T47D (cell line): ENCODE measurements around the gene ETV6.

Experiments
- DNase-seq, 2 experiments: peaks; one replicate each; pipeline versions ENCODE4 v3.0.0 to v3.0.0-alpha.2; 2011 to 2012; ENCODE audit warnings: low read depth in 1 of 2, low spot score in 1 of 2
- JUND ChIP-seq: IDR thresholded peaks from 2 replicates; pipeline ENCODE4 v1.6.1; 2012; ENCODE audit warnings: low read depth
- in situ Hi-C: cut with HindIII; loops from 2 replicates; pipeline ENCODE4 v1.10.0; 2016; ENCODE audit warnings: low sequenced_read_pairs, low pct_unique_long_range_greater_than_20kb

ETV6 gene

DNA sequence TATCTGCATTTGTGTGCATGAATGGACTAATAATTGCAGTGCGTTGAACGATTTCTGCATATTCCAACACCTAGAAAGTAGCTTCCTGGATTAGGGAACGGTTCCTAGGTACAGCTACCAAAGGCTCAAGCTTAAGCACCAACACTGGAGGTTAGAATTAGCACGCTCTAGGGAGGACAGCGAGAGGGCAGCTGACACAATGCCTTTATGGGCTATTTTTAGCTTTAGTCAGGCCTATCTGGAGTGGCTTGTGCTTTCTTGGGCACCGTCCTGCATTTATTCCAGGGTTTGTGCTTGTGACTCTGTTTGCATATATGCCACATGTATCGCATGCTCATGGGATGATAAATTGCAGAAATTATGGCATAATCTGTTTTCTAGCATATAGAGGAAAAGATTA is 13.7 kb downstream of the ETV6 start:
- TF ChIP-seq JUND: no peak
- in situ Hi-C loops: no loop called here
- no peak for DNase-seq

DNA sequence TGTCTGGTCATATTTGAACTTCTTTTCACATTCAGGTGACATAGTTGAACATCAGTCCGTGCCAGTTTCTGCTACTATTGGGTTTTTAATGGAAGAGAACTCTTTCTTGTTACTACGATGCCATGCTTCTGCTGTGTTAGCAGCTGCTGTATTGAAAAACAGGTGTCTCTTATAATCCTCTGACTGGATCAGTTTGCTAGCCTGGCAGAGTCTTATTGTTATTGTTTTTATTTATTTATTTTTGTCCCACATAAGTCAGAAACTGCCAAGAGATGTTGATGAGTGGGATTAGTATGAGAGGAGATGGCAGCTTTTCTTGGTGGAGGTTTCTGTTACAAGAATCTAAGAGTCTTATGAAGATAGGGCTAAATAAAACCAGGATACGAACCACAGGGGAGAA is 14.6 kb downstream of the ETV6 start:
- no peak for TF ChIP-seq JUND
- in situ Hi-C loops: no loop called here
- no peak for DNase-seq

- TF ChIP-seq JUND: no peak
- DNase-seq: peak in 1 of 2 experiments; percentile 39
- in situ Hi-C loops: no loop called here
Observed at GRCh38 chr12:11666131-11667050, 16.9 kb downstream of the ETV6 start.

DNA sequence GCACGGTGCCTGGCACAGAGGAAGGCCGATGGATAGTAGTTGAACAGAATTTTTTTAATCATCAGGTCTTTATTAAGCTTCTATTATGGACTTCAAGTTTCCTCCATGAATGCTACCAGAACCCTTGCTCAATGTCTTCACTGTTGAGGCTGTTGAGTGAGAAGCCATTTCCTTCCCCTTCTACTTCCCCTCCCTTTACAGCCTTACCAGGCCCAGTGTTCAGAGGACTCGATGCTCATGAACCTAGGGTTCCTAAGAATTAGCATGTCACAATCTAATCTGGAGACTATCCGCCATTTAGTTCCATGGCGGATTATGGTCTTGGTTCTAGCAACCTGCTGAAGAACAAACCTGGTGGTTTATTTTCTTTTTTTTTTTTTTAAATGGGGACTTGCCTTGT is 17.7 kb downstream of the ETV6 start:
- no peak for DNase-seq
- in situ Hi-C loops: no loop called here
- TF ChIP-seq JUND: no peak

DNA sequence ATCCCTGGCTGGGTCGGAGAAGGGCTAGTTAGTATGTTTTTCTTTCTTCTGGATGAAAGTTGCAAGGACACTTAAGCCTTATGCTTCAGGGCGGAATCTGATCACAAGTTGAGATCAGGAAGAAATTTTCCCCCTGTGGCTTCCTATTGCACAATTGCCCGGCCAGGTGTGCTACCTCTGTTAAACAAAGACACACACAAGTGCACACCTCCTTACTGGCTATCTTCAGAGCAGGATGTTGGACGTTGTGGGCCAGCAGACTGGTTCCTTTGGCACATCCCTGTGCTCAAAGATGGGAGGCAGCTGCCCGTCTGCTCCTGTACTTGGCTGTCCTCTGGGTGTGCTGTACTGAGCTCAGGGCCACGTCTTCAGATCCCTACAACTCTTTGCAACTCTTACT is 19.1 kb downstream of the ETV6 start:
- no peak for TF ChIP-seq JUND
- in situ Hi-C loops: no loop called here

GRCh38 chr12:11669348-11669747 is 19.9 kb downstream of the ETV6 start:
- no peak for DNase-seq
- no peak for TF ChIP-seq JUND
- in situ Hi-C loops: no loop called here

More for the DNA sequence above, 19.1 kb downstream of the ETV6 start:
- peak in 1 of 2 experiments; percentile 70 for DNase-seq

DNA sequence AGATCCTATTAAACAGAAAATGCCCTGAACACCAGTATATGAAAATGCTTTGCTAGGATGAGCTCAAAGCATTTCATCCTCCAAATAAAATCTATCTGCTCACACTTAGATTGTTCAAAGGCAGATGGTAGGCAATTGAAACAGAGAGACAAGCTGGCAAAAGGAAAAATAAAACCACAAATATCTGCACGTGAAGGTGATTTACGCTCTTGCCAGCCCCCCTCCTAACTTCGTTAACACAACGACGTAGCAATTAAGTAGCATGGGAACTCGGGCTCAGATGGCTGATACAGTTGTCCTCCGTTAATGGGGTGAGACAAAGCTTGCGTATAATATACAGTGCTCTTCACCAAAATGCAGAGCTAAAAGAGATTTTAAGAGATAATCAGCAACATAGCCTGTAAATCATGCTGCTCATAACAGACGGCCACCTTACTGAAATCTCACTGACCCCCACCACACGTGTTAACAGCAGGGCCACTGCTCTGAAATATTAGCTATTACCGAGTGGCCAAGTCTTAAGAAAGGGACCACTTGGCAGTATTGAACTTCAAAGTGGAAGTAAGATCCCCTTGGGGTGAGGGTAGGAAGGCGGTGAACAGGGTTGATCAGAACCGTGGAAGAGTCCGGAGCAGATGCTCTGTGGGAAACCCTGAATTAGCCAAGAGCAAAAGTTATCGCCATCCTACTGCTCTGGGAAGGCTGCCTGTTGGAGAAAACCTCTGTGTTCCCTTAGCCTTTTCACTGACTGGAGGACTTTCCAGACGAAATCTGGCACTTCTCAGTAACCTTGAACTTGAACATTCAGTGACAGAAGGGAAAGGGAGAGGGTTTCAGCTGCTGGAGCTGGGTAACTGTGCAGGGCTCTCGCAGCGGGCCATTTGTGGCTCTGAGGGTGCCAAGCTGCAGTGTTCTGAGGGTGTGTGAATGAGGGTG is 23.1 kb downstream of the ETV6 start:
- in situ Hi-C loops: no loop called here
- TF ChIP-seq JUND: no peak
- DNase-seq: no peak

- DNase-seq: no peak
- TF ChIP-seq JUND: no peak
- in situ Hi-C loops: no loop called here
Observed at GRCh38 chr12:11673666-11674461, 24.4 kb downstream of the ETV6 start.

DNA sequence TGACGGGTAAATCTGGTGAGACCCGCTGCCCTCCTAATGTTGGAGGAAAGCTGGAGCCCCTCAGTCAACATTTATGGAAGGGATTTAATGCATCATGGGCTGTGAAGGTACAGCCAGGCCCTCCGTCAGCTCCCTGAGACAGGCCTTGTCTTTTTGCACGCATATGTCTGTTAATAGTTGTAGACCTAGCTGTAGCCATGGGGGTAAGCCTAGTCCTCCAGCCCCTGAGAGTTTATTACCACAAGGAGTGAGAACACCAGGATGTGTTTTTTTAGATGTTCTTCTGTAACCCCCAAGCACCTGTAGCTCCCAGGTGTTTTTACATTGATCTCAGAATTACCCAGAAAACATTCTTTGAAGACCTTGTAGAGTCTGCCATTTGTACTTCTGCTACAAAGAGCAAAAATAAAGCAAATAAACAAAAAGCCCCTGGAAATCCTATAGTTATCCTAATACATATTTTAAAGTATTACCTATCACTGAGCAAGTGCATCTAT is 25.5 kb downstream of the ETV6 start:
- TF ChIP-seq JUND: no peak
- in situ Hi-C loops: no loop called here
- DNase-seq: no peak

GRCh38 chr12:11676052-11676451 is 26.6 kb downstream of the ETV6 start:
- no peak for DNase-seq
- in situ Hi-C loops: no loop called here
- TF ChIP-seq JUND: no peak

DNA sequence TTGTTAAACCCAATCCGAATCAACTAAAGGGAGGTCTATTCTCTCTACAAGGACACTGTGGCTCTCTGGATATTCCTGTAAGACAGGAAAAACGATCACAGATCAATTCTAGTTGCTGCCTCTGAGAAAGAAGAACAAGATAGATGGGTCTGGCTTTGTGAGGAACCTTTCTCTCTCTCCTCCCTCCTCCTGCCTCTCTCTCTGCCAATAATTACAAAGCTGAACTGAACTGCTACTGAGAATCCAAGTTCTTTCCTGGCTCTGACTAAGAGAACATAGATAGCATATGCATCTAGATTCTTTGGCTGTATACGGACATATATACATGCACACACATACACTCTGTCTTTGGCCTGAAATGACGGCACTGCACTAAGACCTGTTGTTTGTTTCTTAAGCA is 27.6 kb downstream of the ETV6 start:
- in situ Hi-C loops: no loop called here
- no peak for TF ChIP-seq JUND
- no peak for DNase-seq

- no peak for TF ChIP-seq JUND
- in situ Hi-C loops: no loop called here
- no peak for DNase-seq
Observed at GRCh38 chr12:11677752-11678151, 28.3 kb downstream of the ETV6 start.
